Measurements from ENCODE around the gene LIN9.

The LIN9 gene

DNA sequence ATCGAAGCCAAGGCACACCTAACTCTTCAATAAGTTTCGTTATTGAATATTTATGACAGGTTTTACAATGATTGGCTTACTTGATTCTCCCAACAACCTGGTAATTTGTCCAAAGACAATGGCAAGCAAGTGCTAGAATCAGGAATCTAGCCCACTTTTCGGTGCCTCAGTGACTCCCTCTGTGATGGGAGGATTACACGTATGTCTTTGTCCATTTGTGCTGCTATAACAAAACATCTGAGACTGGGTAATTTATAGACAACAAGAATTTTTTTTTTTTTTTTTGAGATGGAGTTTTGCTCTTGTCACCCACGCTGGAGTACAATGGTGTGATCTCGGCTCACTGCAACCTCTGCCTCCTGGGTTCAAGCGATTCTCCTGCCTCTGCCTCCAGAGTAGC is 2.4 kb upstream of the LIN9 start:
- in situ Hi-C loops (cut with HindIII; ENCODE audit: low pct_unique_long_range_greater_than_20kb, low sequenced_read_pairs): no loop called here
- no peak for TF ChIP-seq JUND (IDR thresholded peaks at IDR 0.05; ENCODE audit: low read depth)
- DNase-seq (ENCODE audit: low read depth in 1 of 2, low spot score in 1 of 2): no peak

DNA sequence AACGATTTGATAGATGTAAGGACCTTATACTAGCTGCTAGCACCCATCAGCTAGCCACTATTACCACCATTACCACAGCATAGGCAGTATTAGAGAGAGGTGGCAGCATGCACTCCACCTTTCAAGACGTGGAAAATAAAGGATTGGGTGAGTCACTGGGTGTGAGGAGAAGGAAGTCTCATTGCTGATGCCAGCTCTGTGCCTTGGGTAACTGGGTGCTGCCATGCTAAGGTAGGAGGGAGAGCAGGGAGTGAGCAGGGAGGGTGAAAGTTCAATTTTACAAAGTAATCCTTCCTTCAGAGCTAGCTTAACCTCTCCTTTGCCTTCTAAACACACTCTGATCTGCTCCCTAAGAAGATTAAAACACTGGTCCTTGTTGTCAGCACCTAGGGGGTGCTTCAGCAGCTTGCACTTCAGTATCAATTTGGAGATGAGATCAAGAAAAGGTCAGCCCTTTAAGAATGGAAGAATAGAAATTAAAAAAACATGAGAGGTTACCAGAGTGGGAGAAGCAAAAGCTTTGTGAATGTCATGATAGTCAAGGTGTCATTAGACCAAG is 1.8 kb upstream of the LIN9 start:
- DNase-seq (ENCODE audit: low read depth in 1 of 2, low spot score in 1 of 2): no peak
- in situ Hi-C loops (cut with HindIII; ENCODE audit: low pct_unique_long_range_greater_than_20kb, low sequenced_read_pairs): no loop called here
- no peak for TF ChIP-seq JUND (IDR thresholded peaks at IDR 0.05; ENCODE audit: low read depth)

DNA sequence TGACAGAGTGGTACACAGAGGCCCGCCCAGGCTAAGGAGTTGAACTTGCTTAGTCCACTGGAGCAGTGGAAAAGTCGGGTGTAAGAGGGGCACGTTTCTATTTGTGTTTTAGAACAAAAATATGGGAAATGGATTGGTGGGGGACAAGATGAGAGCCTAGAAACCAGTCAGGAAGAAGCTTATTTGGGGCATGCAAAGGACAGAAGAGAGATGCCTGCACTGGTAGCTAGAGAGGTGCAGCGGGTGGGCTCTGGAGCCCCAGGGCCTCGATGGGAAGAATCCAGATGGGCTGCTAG is 1.2 kb upstream of the LIN9 start:
- TF ChIP-seq JUND (IDR thresholded peaks at IDR 0.05; ENCODE audit: low read depth): no peak
- in situ Hi-C loops (cut with HindIII; ENCODE audit: low pct_unique_long_range_greater_than_20kb, low sequenced_read_pairs): no loop called here
- no peak for DNase-seq (ENCODE audit: low read depth in 1 of 2, low spot score in 1 of 2)

- in situ Hi-C loops (cut with HindIII; ENCODE audit: low pct_unique_long_range_greater_than_20kb, low sequenced_read_pairs): no loop called here
- TF ChIP-seq JUND (IDR thresholded peaks at IDR 0.05; ENCODE audit: low read depth): no peak
- peak; percentile 21 to 50 for DNase-seq (ENCODE audit: low read depth in 1 of 2, low spot score in 1 of 2)
Measured at GRCh38 chr1:226309398-226310244, 657 bp upstream of the LIN9 start.

GRCh38 chr1:226308166-226308722 is 720 bp downstream of the LIN9 start:
- DNase-seq (ENCODE audit: low read depth in 1 of 2, low spot score in 1 of 2): peak; percentile 41 to 42
- in situ Hi-C loops (cut with HindIII; ENCODE audit: low pct_unique_long_range_greater_than_20kb, low sequenced_read_pairs): no loop called here
- TF ChIP-seq JUND (IDR thresholded peaks at IDR 0.05; ENCODE audit: low read depth): no peak

GRCh38 chr1:226306425-226306824 is 2.5 kb downstream of the LIN9 start:
- TF ChIP-seq JUND (IDR thresholded peaks at IDR 0.05; ENCODE audit: low read depth): no peak

DNA sequence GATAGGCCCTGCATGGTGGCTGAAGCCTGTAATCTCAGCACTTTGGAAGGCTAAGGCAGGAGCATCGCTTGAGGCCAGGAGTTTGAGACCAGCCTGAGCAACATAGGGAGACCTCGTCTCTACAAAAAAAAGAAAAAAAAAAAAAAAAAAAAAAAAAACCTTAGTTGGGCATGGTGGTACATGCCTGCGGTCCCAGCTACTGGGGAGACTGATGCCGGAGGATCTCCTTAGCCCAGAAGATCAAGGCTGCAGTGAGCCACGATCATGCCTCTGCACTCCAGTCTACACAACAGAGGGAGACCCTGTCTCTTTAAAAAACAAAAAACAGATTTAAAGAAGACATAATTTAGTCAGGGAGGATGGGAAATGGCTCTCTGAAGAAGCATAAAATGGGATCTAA is 3.8 kb downstream of the LIN9 start:
- in situ Hi-C loops (cut with HindIII; ENCODE audit: low pct_unique_long_range_greater_than_20kb, low sequenced_read_pairs): no loop called here
- TF ChIP-seq JUND (IDR thresholded peaks at IDR 0.05; ENCODE audit: low read depth): no peak
- DNase-seq (ENCODE audit: low read depth in 1 of 2, low spot score in 1 of 2): no peak

More at GRCh38 chr1:226306425-226306824, 2.5 kb downstream of the LIN9 start:
- no peak for DNase-seq (ENCODE audit: low read depth in 1 of 2, low spot score in 1 of 2)
- in situ Hi-C loops (cut with HindIII; ENCODE audit: low pct_unique_long_range_greater_than_20kb, low sequenced_read_pairs): no loop called here

DNA sequence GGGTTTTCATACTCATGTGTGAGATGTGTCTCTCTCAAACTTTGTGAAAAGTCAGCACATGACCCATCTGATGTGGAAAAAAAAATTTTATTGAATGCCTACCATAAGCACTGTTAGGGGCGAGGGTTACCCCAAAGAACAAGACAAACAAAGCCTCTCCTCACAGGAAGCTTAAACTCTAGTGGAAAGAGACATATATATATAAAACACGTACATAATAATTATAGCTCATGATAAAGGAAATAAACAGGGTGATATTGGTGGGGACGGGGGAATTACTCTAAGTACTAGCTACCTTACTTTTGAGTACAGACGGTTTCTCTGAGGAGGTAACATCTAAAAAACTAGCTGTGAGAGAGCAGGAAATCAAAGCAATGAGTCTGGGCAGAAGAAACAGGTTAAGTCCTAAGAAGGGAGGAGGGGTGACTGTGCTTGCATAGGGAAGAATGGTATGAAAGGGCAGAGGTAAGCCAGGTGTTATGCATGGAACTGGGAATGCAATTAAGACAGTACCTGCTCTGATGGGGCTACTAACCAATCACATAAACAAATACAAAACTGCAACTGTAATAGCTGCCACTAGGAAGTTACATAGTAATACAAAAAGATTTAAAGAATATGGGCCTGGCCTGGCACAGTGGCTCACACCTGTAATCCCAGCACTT is 4.5 kb downstream of the LIN9 start:
- TF ChIP-seq JUND (IDR thresholded peaks at IDR 0.05; ENCODE audit: low read depth): no peak
- peak in 1 of 2 experiments; percentile 39 for DNase-seq (ENCODE audit: low read depth in 1 of 2, low spot score in 1 of 2)
- in situ Hi-C loops (cut with HindIII; ENCODE audit: low pct_unique_long_range_greater_than_20kb, low sequenced_read_pairs): no loop called here

- DNase-seq (ENCODE audit: low read depth in 1 of 2, low spot score in 1 of 2): no peak
- in situ Hi-C loops (cut with HindIII; ENCODE audit: low pct_unique_long_range_greater_than_20kb, low sequenced_read_pairs): no loop called here
- no peak for TF ChIP-seq JUND (IDR thresholded peaks at IDR 0.05; ENCODE audit: low read depth)
Measured at GRCh38 chr1:226302731-226303130, 6.2 kb downstream of the LIN9 start.

GRCh38 chr1:226296911-226297310 is 12.1 kb downstream of the LIN9 start:
- no peak for TF ChIP-seq JUND (IDR thresholded peaks at IDR 0.05; ENCODE audit: low read depth)
- no peak for DNase-seq (ENCODE audit: low read depth in 1 of 2, low spot score in 1 of 2)
- in situ Hi-C loops (cut with HindIII; ENCODE audit: low pct_unique_long_range_greater_than_20kb, low sequenced_read_pairs): no loop called here

DNA sequence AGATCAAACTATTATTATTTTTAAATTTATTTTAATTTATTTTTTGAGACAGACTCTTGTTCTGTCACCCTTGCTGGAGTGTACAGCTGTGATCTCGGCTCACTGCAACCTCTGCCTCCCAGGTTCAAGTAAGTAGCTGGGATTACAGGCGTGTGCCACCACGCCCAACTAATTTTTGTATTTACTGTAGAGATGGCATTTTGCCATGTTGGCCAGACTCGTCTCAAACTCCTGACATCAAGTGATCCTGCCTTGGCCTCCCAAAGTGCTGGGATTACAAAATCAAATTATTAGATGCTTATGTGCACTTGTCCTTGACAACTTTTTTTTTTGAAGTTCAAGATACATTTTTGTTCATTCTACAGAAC is 15.4 kb downstream of the LIN9 start:
- no peak for DNase-seq (ENCODE audit: low read depth in 1 of 2, low spot score in 1 of 2)
- in situ Hi-C loops (cut with HindIII; ENCODE audit: low pct_unique_long_range_greater_than_20kb, low sequenced_read_pairs): no loop called here
- no peak for TF ChIP-seq JUND (IDR thresholded peaks at IDR 0.05; ENCODE audit: low read depth)

DNA sequence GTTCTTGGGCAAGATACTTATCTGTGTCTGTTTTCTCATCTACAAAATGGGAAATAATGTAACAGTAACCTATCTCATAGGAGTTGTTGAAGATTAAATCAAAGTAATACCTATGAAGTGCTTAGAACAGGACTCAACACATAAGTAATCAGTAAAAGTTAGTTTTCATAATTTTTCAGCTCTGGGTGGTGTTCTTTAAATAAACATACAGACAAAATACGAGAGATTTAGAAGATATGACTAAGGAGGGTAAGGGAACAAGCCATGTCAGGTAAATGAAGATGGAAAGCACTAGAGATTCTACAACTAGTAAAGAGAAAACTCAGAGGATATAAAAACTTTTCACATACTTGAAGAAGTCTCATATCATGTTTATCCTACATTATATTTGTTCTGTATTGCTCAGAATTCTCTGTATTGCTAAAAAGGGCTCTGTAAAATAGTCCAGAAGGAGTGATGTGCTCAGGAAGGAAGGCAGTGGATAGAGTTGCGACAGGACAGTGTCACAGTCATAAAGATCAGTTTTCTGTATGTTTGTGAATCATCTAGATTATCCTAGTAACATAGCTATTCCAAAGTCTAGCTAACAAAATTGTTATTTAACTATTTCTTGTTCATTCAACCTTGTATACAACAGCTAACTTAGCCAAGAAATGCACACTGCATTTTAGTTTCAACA is 16.0 kb downstream of the LIN9 start:
- DNase-seq (ENCODE audit: low read depth in 1 of 2, low spot score in 1 of 2): no peak
- no peak for TF ChIP-seq JUND (IDR thresholded peaks at IDR 0.05; ENCODE audit: low read depth)
- in situ Hi-C loops (cut with HindIII; ENCODE audit: low pct_unique_long_range_greater_than_20kb, low sequenced_read_pairs): no loop called here

DNA sequence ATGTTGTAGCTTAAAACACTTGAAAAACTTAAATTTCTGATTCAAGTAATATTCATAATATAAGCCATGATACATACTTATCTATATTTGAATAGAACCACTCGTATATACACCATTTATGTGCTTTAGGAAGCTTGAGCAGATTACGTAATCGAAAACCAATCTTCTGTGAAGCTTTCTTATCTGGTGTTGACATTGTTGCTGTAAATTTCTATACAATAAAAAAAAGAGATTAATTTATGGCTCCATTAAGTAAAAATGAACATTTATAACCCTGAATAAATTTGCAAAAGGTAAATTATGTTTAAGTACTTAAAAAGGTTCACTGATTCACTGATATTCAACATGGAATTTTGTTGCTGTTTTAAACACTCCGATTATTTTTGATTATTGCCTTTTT is 21.4 kb downstream of the LIN9 start:
- TF ChIP-seq JUND (IDR thresholded peaks at IDR 0.05; ENCODE audit: low read depth): no peak
- DNase-seq (ENCODE audit: low read depth in 1 of 2, low spot score in 1 of 2): no peak

More for the DNA sequence above, 21.4 kb downstream of the LIN9 start:
- in situ Hi-C loops (cut with HindIII; ENCODE audit: low pct_unique_long_range_greater_than_20kb, low sequenced_read_pairs): no loop called here

Data from T47D (cell line).